GM23338 (cell line): ENCODE results near the gene TPX2. TPM values are rescaled to one million over a fixed set of nuclear protein-coding genes. Genes with fewer than 3 reads are reported as not detected.
A peak's percentile ranks its signal among the peaks of the same experiment; 100 is the strongest.

Experiments
- ATAC-seq: fragments of 200-7000 bp; cut with Tn5 transposase; 3 replicates; pipeline ENCODE4 v1.9.1; 2020
- DNase-seq: peaks from one replicate; pipeline ENCODE4 v3.0.0-alpha.2; 2015; ENCODE audit warnings: low spot score
- H2AFZ ChIP-seq: fragments of 200-600 bp; sonication (generic); 2 replicates; pipeline ENCODE4 v1.8.0; 2016; ENCODE audit warnings: antibody characterized with exemption, mild to moderate bottlenecking, moderate library complexity
- H3F3A ChIP-seq: fragments of 200-600 bp; sonication (generic); replicated peaks from 2 replicates; pipeline ENCODE4 v1.8.0; 2017; ENCODE audit warnings: antibody characterized with exemption, mixed run types, low read depth
- H3K27ac ChIP-seq: fragments of 200-600 bp; sonication (generic); 2 replicates; pipeline ENCODE4 v1.6.1; 2016; ENCODE audit warnings: low read depth
- H3K27me3 ChIP-seq: fragments of 200-600 bp; sonication (generic); 2 replicates; pipeline ENCODE4 v1.8.0; 2016; ENCODE audit warnings: mild to moderate bottlenecking, mixed run types, moderate library complexity; ENCODE audit not compliant: insufficient read depth
- H3K36me3 ChIP-seq: fragments of 200-600 bp; sonication (generic); 2 replicates; pipeline ENCODE4 v1.8.0; 2016; ENCODE audit warnings: mild to moderate bottlenecking; ENCODE audit not compliant: insufficient read depth
- H3K4me1 ChIP-seq: fragments of 200-600 bp; sonication (generic); 2 replicates; pipeline ENCODE4 v1.8.0; 2016; ENCODE audit warnings: mild to moderate bottlenecking, moderate library complexity; ENCODE audit not compliant: insufficient read depth
- H3K4me2 ChIP-seq: fragments of 200-600 bp; sonication (generic); 2 replicates; pipeline ENCODE4 v1.7.1; 2017; ENCODE audit warnings: mixed run types
- H3K4me3 ChIP-seq: fragments of 200-600 bp; sonication (generic); 2 replicates; pipeline ENCODE4 v1.6.1; 2016; ENCODE audit warnings: mixed run types
- H3K79me2 ChIP-seq: fragments of 200-600 bp; sonication (generic); replicated peaks from 2 replicates; pipeline ENCODE4 v1.8.0; 2017; ENCODE audit warnings: mild to moderate bottlenecking; ENCODE audit not compliant: insufficient read depth
- H3K9me2 ChIP-seq: fragments of 200-600 bp; sonication (generic); 2 replicates; pipeline ENCODE4 v1.8.0; 2017; ENCODE audit not compliant: insufficient read depth
- H4K20me1 ChIP-seq: fragments of 200-600 bp; sonication (generic); replicated peaks from 2 replicates; pipeline ENCODE4 v1.8.0; 2017; ENCODE audit warnings: mild to moderate bottlenecking; ENCODE audit not compliant: insufficient read depth
- H3K27ac Mint-ChIP-seq: 2 replicates; pipeline ENCODE4 v1.8.0; 2020; ENCODE audit warnings: inconsistent platforms, mild to moderate bottlenecking, moderate library complexity, mixed read lengths
- H3K27me3 Mint-ChIP-seq: 3 replicates; pipeline ENCODE4 v1.8.0; 2022; ENCODE audit warnings: low read depth, mild to moderate bottlenecking, moderate library complexity, mixed read lengths, inconsistent platforms; ENCODE audit not compliant: insufficient read depth, poor library complexity
- H3K36me3 Mint-ChIP-seq: 3 replicates; pipeline ENCODE4 v1.8.0; 2021; ENCODE audit warnings: low read depth, mild to moderate bottlenecking, inconsistent platforms, moderate library complexity, mixed read lengths
- H3K4me1 Mint-ChIP-seq: 3 replicates; pipeline ENCODE4 v1.8.0; 2020; ENCODE audit warnings: mild to moderate bottlenecking, inconsistent platforms, mixed read lengths
- H3K4me3 Mint-ChIP-seq: 3 replicates; pipeline ENCODE4 v1.8.0; 2021; ENCODE audit warnings: moderate library complexity, mild to moderate bottlenecking, inconsistent platforms, mixed read lengths
- H3K9me3 Mint-ChIP-seq: 3 replicates; pipeline ENCODE4 v1.8.0; 2020; ENCODE audit warnings: moderate library complexity, mild to moderate bottlenecking, inconsistent platforms, mixed read lengths
- CTCF ChIP-seq, 2 experiments: fragments of 200-600 bp in 1 of 2; sonication (generic) in 1 of 2; conservative IDR thresholded peaks; 2 replicates each; pipeline versions ENCODE4 v1.5.1 to v1.6.1; 2016 to 2017; ENCODE audit warnings: antibody characterized with exemption in 2 of 2, low read depth in 2 of 2, mild to moderate bottlenecking in 2 of 2, moderate library complexity in 1 of 2
- ETS1 ChIP-seq: IDR thresholded peaks from 2 replicates; pipeline ENCODE4 v1.6.1; 2016; ENCODE audit warnings: antibody characterized with exemption
- ZNF462 ChIP-seq: fragments of 250-450 bp; sonication (Bioruptor Pico); IDR thresholded peaks from 2 replicates; pipeline ENCODE4 v1.5.0; 2020; ENCODE audit warnings: mild to moderate bottlenecking, moderate library complexity
- polyA plus RNA-seq: library from polyadenylated mRNA; unstranded; fragments of >200 nt; fragmentation: Nextera tagmentation; extraction: Ambion mirVana; gene quantifications from 2 replicates; pipeline ENCODE4 v1.2.1, GENCODE V29; 2016
- total RNA-seq: library from RNA; depleted of rRNA; stranded (reverse); fragments of >200 nt; shearing (Covaris generic); gene quantifications from 2 replicates; pipeline ENCODE4 v1.2.3, GENCODE V29; 2014

Gene TPX2
- total and polyA plus RNA-seq, 2 experiments from 2014 or later = 101 to 159 TPM

GRCh38 chr20:31833130-31833930 lies 94.2 kb downstream of the TPX2 start:
- no peaks in the 10 kb centered on the region; the same call in 2 of the 3 replicates for H3K36me3 Mint-ChIP-seq
- Histone ChIP-seq H3K79me2 (no peaks in the 10 kb centered on the region), H3F3A (0 out of 2 replicates have a peak, but pooled peaks cover 4% of the 10 kb centered on the region), H3K9me2 (no peaks in the 10 kb centered on the region; the same call in 1 of the 2 replicates), H3K27ac (no peak overlapping the region), H3K4me3 (no peak overlapping the region), H3K4me1 (no peaks in the 10 kb centered on the region; the same call in 1 of the 2 replicates), H4K20me1 (no peaks in the 10 kb centered on the region), H3K4me2 (no peak overlapping the region), H3K27me3 (no peaks in the 10 kb centered on the region), H3K36me3 (no peaks in the 10 kb centered on the region), H2AFZ (peak overlapping the region; percentile 95)
- H3K4me3 Mint-ChIP-seq = no peak overlapping the region
- H3K4me1 Mint-ChIP-seq = peaks cover 6% of the 10 kb centered on the region
- no peak overlapping the region for H3K27ac Mint-ChIP-seq
- peaks cover 22% of the 10 kb centered on the region for H3K27me3 Mint-ChIP-seq
- ATAC-seq = peak; percentile 92
- TF ChIP-seq CTCF (conservative IDR thresholded peaks at IDR 0.05; ENCODE audit: low read depth in 2 of 2) = peak; percentile 96 to 98
- TF ChIP-seq ETS1 = no peak
- TF ChIP-seq ZNF462 (CRISPR knock-in tag) = no peak
- peaks cover 21% of the 10 kb centered on the region for H3K9me3 Mint-ChIP-seq
- peak; percentile 98 for DNase-seq
